PFSK-1 (cell line): ENCODE results near the gene DNER.

Experiments used
- FOXP2 ChIP-seq: optimal IDR thresholded peaks from 2 replicates; pipeline ENCODE3; 2011; ENCODE audit warnings: borderline replicate concordance, control low read depth, inconsistent platforms; ENCODE audit not compliant: insufficient read depth; ENCODE audit errors: extremely low read length, extremely low read depth
- POLR2AphosphoS5 ChIP-seq: IDR thresholded peaks from 2 replicates; pipeline ENCODE4 v1.6.1; 2012; ENCODE audit warnings: low read depth, mild to moderate bottlenecking, control low read depth, low read length, moderate library complexity
- REST ChIP-seq, 2 experiments: IDR thresholded peaks; 2 replicates each; pipeline versions ENCODE4 v1.6.1 to v1.8.0; 2011 to 2012; ENCODE audit warnings: low read depth in 2 of 2, low read length in 2 of 2, control low read depth in 1 of 2, inconsistent platforms in 1 of 2, mild to moderate bottlenecking in 1 of 2, moderate library complexity in 1 of 2; ENCODE audit not compliant: insufficient read depth in 1 of 2
- SIN3A ChIP-seq: IDR thresholded peaks from 2 replicates; pipeline ENCODE4 v1.6.1; 2012; ENCODE audit warnings: mild to moderate bottlenecking, low read length, moderate library complexity, borderline replicate concordance; ENCODE audit not compliant: insufficient read depth
- TAF1 ChIP-seq: IDR thresholded peaks from 2 replicates; pipeline ENCODE4 v1.6.1; 2012; ENCODE audit warnings: low read length, control low read depth, borderline replicate concordance; ENCODE audit not compliant: insufficient read depth

- TF ChIP-seq TAF1 (no peak), POLR2AphosphoS5 (no peak), REST (IDR thresholded peaks at IDR 0.05; ENCODE audit: insufficient read depth in 1 of 2, low read depth in 2 of 2, low read length in 2 of 2) (no peak), SIN3A (no peak), FOXP2 (no peak)
These were observed 61.6 kb downstream of the DNER start for GRCh38 chr2:229652796-229653195.
